Fibroblast of the aortic adventitia (primary cell): Measurements from ENCODE around the gene RASA2. TPM values are rescaled to one million over a fixed set of nuclear protein-coding genes. Genes with fewer than 3 reads are reported as not detected.

Source experiments
- DNase-seq: peaks from one replicate; pipeline ENCODE4 v3.0.0-alpha.2; 2010; ENCODE audit warnings: low read depth
- H3K4me3 ChIP-seq: 2 replicates; pipeline ENCODE4 v1.5.1; 2011; ENCODE audit warnings: low read depth, mild to moderate bottlenecking, control low read depth, low read length, moderate library complexity
- CTCF ChIP-seq: IDR thresholded peaks from 2 replicates; pipeline ENCODE4 v1.5.1; 2011; ENCODE audit warnings: mild to moderate bottlenecking, low read length, control low read depth, inconsistent platforms; ENCODE audit not compliant: insufficient read depth
- total RNA-seq: library from RNA; depleted of rRNA; stranded (reverse); fragments of >200 nt; gene quantifications from 2 replicates; pipeline ENCODE4 v1.2.3, GENCODE V29; 2012; ENCODE audit warnings: low replicate concordance

Gene RASA2
- total RNA-seq, 1 donor: 28.9 TPM

GRCh38 chr3:141482245-141482922 lies 4.4 kb upstream of the RASA2 start:
- peak; percentile 97 for DNase-seq
- no peak overlapping the region for H3K4me3 ChIP-seq
- no peak for TF ChIP-seq CTCF

GRCh38 chr3:141484701-141485287 lies 2.0 kb upstream of the RASA2 start:
- no peak for DNase-seq
- no peak for TF ChIP-seq CTCF
- no peak overlapping the region for H3K4me3 ChIP-seq

GRCh38 chr3:141485641-141486495 lies 959 bp upstream of the RASA2 start:
- DNase-seq: peak; percentile 68
- H3K4me3 ChIP-seq: peak overlapping the region; percentile 59
- TF ChIP-seq CTCF: no peak

GRCh38 chr3:141486496-141486745 lies 406 bp upstream of the RASA2 start:
- peak overlapping the region; percentile 59 for H3K4me3 ChIP-seq
- no peak for TF ChIP-seq CTCF
- no peak for DNase-seq

- TF ChIP-seq CTCF: no peak
- H3K4me3 ChIP-seq: peak overlapping the region; percentile 81
- DNase-seq: peak; percentile 30
Observed at GRCh38 chr3:141487521-141488252, 860 bp downstream of the RASA2 start.

- TF ChIP-seq CTCF: no peak
- no peak for DNase-seq
Observed at GRCh38 chr3:141489203-141489602, 2.4 kb downstream of the RASA2 start.

More at GRCh38 chr3:141489203-141489602, 2.4 kb downstream of the RASA2 start:
- no peak overlapping the region for H3K4me3 ChIP-seq
